PC-9 (cell line): ENCODE results near the gene TBX6. TPM values are rescaled to one million over a fixed set of nuclear protein-coding genes. Genes with fewer than 3 reads are reported as not detected.
A peak's percentile ranks its signal among the peaks of the same experiment; 100 is the strongest.

Experiments used
- BruUV-seq: library from RNA; stranded (reverse); fragments of 400-500 nt; replicated peaks from 2 replicates; lab custom pipeline; 2021; lab: Mats Ljungman, UMichigan
- CTCF ChIA-PET: fragments of 300-600 bp; sonication (Branson Sonifier 250); formaldehyde crosslinking; loops from one replicate; lab custom pipeline; 2022; ENCODE audit warnings: antibody characterized with exemption; lab: Charles Lee
- POLR2A ChIA-PET: fragments of 300-600 bp; sonication (Branson Sonifier 250); formaldehyde crosslinking; loops from one replicate; lab custom pipeline; 2022; ENCODE audit warnings: antibody characterized with exemption; ENCODE audit not compliant: unreplicated experiment; lab: Charles Lee
- DNase-seq, 2 experiments: peaks; one replicate each; pipeline versions ENCODE4 v3.0.0 to v3.0.0-alpha.2; 2015 to 2022; ENCODE audit warnings: mixed read lengths in 1 of 2
- H2AFZ ChIP-seq: fragments of 200-600 bp; sonication (generic); 2 replicates; pipeline ENCODE4 v1.8.1; 2017; ENCODE audit warnings: antibody characterized with exemption
- H3F3A ChIP-seq: fragments of 200-600 bp; sonication (generic); 2 replicates; pipeline ENCODE4 v1.8.1; 2017; ENCODE audit warnings: antibody characterized with exemption, mild to moderate bottlenecking, low read depth; ENCODE audit not compliant: insufficient read depth
- H3K27ac ChIP-seq: fragments of 200-600 bp; sonication (generic); 2 replicates; pipeline ENCODE4 v1.6.1; 2016; ENCODE audit warnings: mixed run types
- H3K27me3 ChIP-seq: fragments of 200-600 bp; sonication (generic); 2 replicates; pipeline ENCODE4 v1.6.1; 2016; ENCODE audit warnings: low read depth, mixed run types; ENCODE audit not compliant: insufficient read depth
- H3K36me3 ChIP-seq: fragments of 200-600 bp; sonication (generic); 2 replicates; pipeline ENCODE4 v1.6.1; 2016; ENCODE audit warnings: low read depth, mixed run types
- H3K4me1 ChIP-seq: fragments of 200-600 bp; sonication (generic); replicated peaks from 2 replicates; pipeline ENCODE4 v1.6.1; 2016; ENCODE audit warnings: mixed run types; ENCODE audit not compliant: insufficient read depth
- H3K4me2 ChIP-seq: fragments of 200-600 bp; sonication (generic); 2 replicates; pipeline ENCODE4 v1.6.1; 2017; ENCODE audit warnings: mixed run types
- H3K4me3 ChIP-seq: fragments of 200-600 bp; sonication (generic); 2 replicates; pipeline ENCODE4 v1.6.1; 2016; ENCODE audit warnings: mixed run types
- H3K79me2 ChIP-seq: fragments of 200-600 bp; sonication (generic); 2 replicates; pipeline ENCODE4 v1.6.1; 2017; ENCODE audit warnings: low read depth, mixed run types
- H3K9me2 ChIP-seq: fragments of 200-600 bp; sonication (generic); 2 replicates; pipeline ENCODE4 v1.8.1; 2017; ENCODE audit warnings: mild to moderate bottlenecking; ENCODE audit not compliant: insufficient read depth
- H3K9me3 ChIP-seq: fragments of 200-600 bp; sonication (generic); 2 replicates; pipeline ENCODE4 v1.8.1; 2016; ENCODE audit warnings: low read depth; ENCODE audit not compliant: insufficient read depth
- H4K20me1 ChIP-seq: fragments of 200-600 bp; sonication (generic); 2 replicates; pipeline ENCODE4 v1.8.1; 2017; ENCODE audit not compliant: insufficient read depth
- EZH2 ChIP-seq: fragments of 200-600 bp; sonication (generic); IDR thresholded peaks from 2 replicates; pipeline ENCODE4 v1.8.0; 2017; ENCODE audit warnings: antibody characterized with exemption, low read depth
- intact Hi-C: fragments of 100-400 bp; cut with micrococcal nuclease; formaldehyde crosslinking; loops from one replicate; pipeline ENCODE4 v1.10.0; 2022; ENCODE audit not compliant: unreplicated experiment
- total RNA-seq: library from RNA; stranded (reverse); gene quantifications from 2 replicates; pipeline ENCODE4 v1.2.3, GENCODE V29; 2021
- TF ChIP-seq, protein P1 (sequence below): fragments of 200-600 bp; sonication (generic); conservative IDR thresholded peaks from 2 replicates; pipeline ENCODE4 v1.6.1; 2017; ENCODE audit warnings: mixed run types, antibody characterized with exemption, mild to moderate bottlenecking, moderate library complexity

Gene TBX6
- total RNA-seq, 1 experiment from 2014 or later, result 8.3 TPM

DNA sequence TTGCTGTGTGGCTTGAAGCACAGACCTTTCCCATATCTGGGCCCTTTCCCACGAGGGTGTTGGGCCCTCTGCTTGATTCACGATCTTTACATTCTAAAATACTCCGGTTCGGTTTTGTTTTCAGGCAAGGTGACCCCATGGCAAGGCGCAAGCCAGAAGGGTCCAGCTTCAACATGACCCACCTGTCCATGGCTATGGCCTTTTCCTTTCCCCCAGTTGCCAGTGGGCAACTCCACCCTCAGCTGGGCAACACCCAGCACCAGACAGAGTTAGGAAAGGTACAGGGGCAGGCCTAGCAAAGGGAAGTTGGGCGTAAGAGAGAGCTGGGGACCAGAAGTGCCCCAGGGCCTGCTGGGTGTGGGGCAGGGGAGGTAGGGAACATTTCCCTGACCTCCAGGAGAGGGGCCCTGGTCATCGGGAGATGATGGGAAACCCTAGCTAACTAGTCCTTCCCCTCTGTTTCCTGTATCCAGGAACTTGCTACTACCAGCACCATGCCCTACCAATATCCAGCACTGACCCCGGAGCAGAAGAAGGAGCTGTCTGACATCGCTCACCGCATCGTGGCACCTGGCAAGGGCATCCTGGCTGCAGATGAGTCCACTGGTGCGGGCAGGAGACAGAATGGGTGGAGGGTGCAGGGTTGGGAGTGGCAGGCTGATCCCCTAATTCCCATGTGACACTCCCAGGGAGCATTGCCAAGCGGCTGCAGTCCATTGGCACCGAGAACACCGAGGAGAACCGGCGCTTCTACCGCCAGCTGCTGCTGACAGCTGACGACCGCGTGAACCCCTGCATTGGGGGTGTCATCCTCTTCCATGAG is 24.8 kb downstream of the TBX6 start:
- intact Hi-C loops, result loop anchor here (2.0 to 5.0 kb wide), 2 partner anchors 24 to 590 kb away; partner anchors contain the start of genes FBRS and TBX6
- no TSS peak for BruUV-seq
- H3K36me3 ChIP-seq, result peaks cover 47% of the 10 kb centered on the region
- H3K9me3 ChIP-seq, result no peaks in the 10 kb centered on the region
- peaks cover 34% of the 10 kb centered on the region for H3K4me1 ChIP-seq
- ChIA-PET POLR2A (interaction anchor here (0.5 kb wide), 2 partner anchors 15 to 334 kb away, joined by 3 to 5 read pairs; no protein-coding TSS in a partner anchor), CTCF (no interaction called here)
- no peak for DNase-seq
- peaks cover 83% of the 10 kb centered on the region for H3F3A ChIP-seq
- no peaks in the 10 kb centered on the region for H3K9me2 ChIP-seq
- H2AFZ ChIP-seq, result no peak overlapping the region
- peaks cover 84% of the 10 kb centered on the region for H3K79me2 ChIP-seq
- H3K4me2 ChIP-seq, result peak overlapping the region; percentile 97
- TF ChIP-seq, protein P1, sequence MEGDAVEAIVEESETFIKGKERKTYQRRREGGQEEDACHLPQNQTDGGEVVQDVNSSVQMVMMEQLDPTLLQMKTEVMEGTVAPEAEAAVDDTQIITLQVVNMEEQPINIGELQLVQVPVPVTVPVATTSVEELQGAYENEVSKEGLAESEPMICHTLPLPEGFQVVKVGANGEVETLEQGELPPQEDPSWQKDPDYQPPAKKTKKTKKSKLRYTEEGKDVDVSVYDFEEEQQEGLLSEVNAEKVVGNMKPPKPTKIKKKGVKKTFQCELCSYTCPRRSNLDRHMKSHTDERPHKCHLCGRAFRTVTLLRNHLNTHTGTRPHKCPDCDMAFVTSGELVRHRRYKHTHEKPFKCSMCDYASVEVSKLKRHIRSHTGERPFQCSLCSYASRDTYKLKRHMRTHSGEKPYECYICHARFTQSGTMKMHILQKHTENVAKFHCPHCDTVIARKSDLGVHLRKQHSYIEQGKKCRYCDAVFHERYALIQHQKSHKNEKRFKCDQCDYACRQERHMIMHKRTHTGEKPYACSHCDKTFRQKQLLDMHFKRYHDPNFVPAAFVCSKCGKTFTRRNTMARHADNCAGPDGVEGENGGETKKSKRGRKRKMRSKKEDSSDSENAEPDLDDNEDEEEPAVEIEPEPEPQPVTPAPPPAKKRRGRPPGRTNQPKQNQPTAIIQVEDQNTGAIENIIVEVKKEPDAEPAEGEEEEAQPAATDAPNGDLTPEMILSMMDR, result no peak
- H3K27ac ChIP-seq, result peak overlapping the region; percentile 92
- H4K20me1 ChIP-seq, result peaks cover 60% of the 10 kb centered on the region
- peak overlapping the region; percentile 94 for H3K4me3 ChIP-seq
- H3K27me3 ChIP-seq, result no peaks in the 10 kb centered on the region

DNA sequence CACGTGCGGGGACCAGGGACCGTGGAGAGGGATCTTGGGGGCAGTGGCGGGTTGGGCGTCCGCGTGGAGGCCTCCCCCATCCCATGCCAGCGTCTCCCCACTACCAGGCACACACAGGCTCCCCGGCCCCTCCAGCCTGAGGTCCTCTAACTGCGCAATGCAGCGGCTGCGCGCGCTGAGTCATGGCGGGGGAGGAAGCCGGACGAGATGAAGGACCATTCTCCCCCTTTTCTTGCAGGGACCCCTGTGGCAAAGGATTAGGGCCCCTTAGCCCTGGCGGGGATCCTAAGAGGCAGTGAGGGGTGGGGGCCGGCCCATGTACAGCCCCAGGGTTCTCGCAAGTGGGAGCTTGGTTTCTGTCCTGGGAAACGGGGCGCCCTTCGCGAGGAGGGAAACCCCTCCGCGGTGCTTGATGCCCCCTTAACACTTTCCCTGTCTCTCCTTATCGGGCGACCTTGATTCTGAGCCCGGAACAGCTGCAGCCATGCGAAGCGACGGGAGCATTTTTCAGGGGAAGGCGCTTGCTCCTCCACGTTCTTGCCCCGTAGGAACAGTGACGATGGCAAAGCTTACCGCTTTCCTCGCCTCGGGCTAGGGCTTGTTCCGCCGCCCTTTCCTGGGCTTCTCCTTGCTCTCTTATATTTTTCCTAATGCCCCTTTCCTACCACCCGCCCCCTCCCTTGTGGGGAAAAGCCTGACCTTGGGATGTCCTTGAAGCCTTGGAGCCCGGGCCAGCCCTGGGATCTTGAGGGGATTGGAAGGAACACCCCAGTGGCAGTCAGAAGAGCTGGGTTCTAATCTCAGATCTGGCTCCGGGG is 25.6 kb downstream of the TBX6 start:
- Histone ChIP-seq H3K4me1 (peaks cover 42% of the 10 kb centered on the region), H4K20me1 (peaks cover 52% of the 10 kb centered on the region), H3K9me3 (no peaks in the 10 kb centered on the region), H3K4me2 (peak overlapping the region; percentile 97), H3K4me3 (peak overlapping the region; percentile 94), H3K79me2 (peaks cover 84% of the 10 kb centered on the region), H3K9me2 (no peaks in the 10 kb centered on the region), H3K27ac (peak overlapping the region; percentile 92), H3F3A (peaks cover 83% of the 10 kb centered on the region), H3K27me3 (no peaks in the 10 kb centered on the region), H2AFZ (no peak overlapping the region), H3K36me3 (peaks cover 38% of the 10 kb centered on the region)
- POLR2A ChIA-PET, result interaction anchor here (0.5 to 1.8 kb wide), 16 partner anchors 13 to 1203 kb away, joined by 3 to 7 read pairs (median 4); partner anchors contain the start of genes NFATC2IP and SH2B1
- TSS peak; percentile 56 for BruUV-seq
- DNase-seq, result no peak
- CTCF ChIA-PET, result interaction anchor here (0.6 to 1.5 kb wide), 2 partner anchors 11 to 1115 kb away, joined by 3 to 4 read pairs; partner anchors contain the start of gene NFATC2IP
- TF ChIP-seq EZH2, result no peak
- intact Hi-C loops, result loop anchor here (2.0 to 5.0 kb wide), 3 partner anchors 25 to 591 kb away; partner anchors contain the start of genes CD2BP2, FBRS and TBX6

DNA sequence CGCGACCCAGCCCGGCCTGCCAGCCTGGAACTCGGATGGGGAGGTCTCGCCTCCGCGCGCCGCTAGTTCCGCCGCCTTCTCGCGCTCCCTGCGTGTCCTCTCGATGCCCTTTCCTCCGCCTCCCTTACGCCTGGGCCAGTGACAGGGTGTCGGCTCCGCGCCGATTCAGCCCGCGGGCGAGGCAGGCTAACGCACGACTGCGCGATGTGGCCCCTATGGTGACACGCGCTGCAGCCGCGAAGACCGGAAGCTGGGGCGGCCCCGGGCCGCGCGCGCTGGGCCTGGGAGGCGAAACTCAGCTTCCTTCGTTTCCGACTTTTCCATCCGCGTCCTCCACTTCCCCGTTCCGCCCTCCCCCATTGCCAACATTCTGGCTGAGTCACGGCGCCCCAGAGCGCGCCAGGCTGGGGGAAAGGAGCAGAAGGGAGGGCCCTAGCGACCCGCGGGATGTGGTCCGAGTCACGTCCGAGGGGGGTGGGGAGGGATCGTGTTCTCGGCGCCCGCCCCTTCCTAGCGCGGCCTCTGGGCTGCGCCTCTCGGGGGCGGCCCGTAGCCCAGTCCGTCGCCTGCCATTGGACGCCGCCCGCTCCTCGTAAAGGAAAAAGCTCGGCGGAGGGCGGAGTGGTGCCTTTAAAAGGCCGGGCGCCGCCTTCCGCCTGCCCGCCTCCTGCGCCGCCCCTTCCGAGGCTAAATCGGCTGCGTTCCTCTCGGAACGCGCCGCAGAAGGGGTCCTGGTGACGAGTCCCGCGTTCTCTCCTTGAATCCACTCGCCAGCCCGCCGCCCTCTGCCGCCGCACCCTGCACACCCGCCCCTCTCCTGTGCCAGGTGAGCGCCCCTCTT is 26.4 kb downstream of the TBX6 start, which contains the start of gene ALDOA:
Gene ALDOA (plus strand): TSS at position 659 of the 841 bp plus-strand sequence. CDS start 1,138 bp downstream, outside the sequence.
- ChIA-PET CTCF (interaction anchor here (0.6 to 1.5 kb wide), 2 partner anchors 10 to 1115 kb away, joined by 3 to 4 read pairs; partner anchors contain the start of gene NFATC2IP), POLR2A (interaction anchor here (0.5 to 1.8 kb wide), 16 partner anchors 22 to 1202 kb away, joined by 3 to 7 read pairs (median 4); partner anchors contain the start of genes NFATC2IP and SH2B1)
- Histone ChIP-seq H3K9me2 (no peaks in the 10 kb centered on the region), H4K20me1 (peaks cover 43% of the 10 kb centered on the region), H3K4me2 (peak within 1 kb of the TSS; percentile 97), H3F3A (peaks cover 83% of the 10 kb centered on the region), H3K36me3 (peaks cover 30% of the 10 kb centered on the region), H3K27me3 (no peaks in the 10 kb centered on the region), H3K27ac (peak within 1 kb of the TSS; percentile 92), H3K79me2 (peaks cover 76% of the 10 kb centered on the region), H3K4me1 (peaks cover 50% of the 10 kb centered on the region), H3K9me3 (no peaks in the 10 kb centered on the region), H2AFZ (peak within 1 kb of the TSS; percentile 71), H3K4me3 (peak within 1 kb of the TSS; percentile 94)
- no TSS peak for BruUV-seq
- intact Hi-C loops, result loop anchor here (2.0 to 5.0 kb wide), 2 partner anchors 289 to 592 kb away; partner anchors contain the start of genes CD2BP2 and FBRS
- TF ChIP-seq, protein P1, result no peak
- no peak for TF ChIP-seq EZH2
- DNase-seq, result peak; percentile 95 to 100
